GM23248 (cell line): ENCODE results near the gene RPL13A. TPM values are rescaled to one million over a fixed set of nuclear protein-coding genes. Genes with fewer than 3 reads are reported as not detected.

Experiments used
- DNase-seq: peaks from one replicate; pipeline ENCODE4 v3.0.0-alpha.2; 2015
- H2AFZ ChIP-seq: fragments of 200-600 bp; sonication (generic); 2 replicates; pipeline ENCODE4 v1.6.1; 2016; ENCODE audit warnings: antibody characterized with exemption
- H3F3A ChIP-seq: fragments of 200-600 bp; sonication (generic); 2 replicates; pipeline ENCODE4 v1.6.1; 2016; ENCODE audit warnings: mild to moderate bottlenecking, antibody characterized with exemption, mixed run types; ENCODE audit not compliant: insufficient read depth
- H3K27ac ChIP-seq: fragments of 200-600 bp; sonication (generic); 2 replicates; pipeline ENCODE4 v1.5.1; 2016; ENCODE audit warnings: mild to moderate bottlenecking
- H3K27me3 ChIP-seq: fragments of 200-600 bp; sonication (generic); replicated peaks from 2 replicates; pipeline ENCODE4 v1.6.1; 2016; ENCODE audit warnings: mild to moderate bottlenecking; ENCODE audit not compliant: insufficient read depth
- H3K36me3 ChIP-seq: fragments of 200-600 bp; sonication (generic); 2 replicates; pipeline ENCODE4 v1.6.1; 2016; ENCODE audit warnings: low read depth, mild to moderate bottlenecking
- H3K4me1 ChIP-seq: fragments of 200-600 bp; sonication (generic); 2 replicates; pipeline ENCODE4 v1.6.1; 2016; ENCODE audit warnings: mild to moderate bottlenecking; ENCODE audit not compliant: insufficient read depth
- H3K4me2 ChIP-seq: fragments of 200-600 bp; sonication (generic); one replicate; pipeline ENCODE4 v1.6.1; 2016; ENCODE audit warnings: mild to moderate bottlenecking; ENCODE audit not compliant: unreplicated experiment
- H3K4me3 ChIP-seq: fragments of 200-600 bp; sonication (generic); 2 replicates; pipeline ENCODE4 v1.5.1; 2016; ENCODE audit warnings: mild to moderate bottlenecking
- H3K79me2 ChIP-seq: fragments of 200-600 bp; sonication (generic); 2 replicates; pipeline ENCODE4 v1.6.1; 2016; ENCODE audit warnings: mild to moderate bottlenecking; ENCODE audit not compliant: insufficient read depth
- H3K9ac ChIP-seq: fragments of 200-600 bp; sonication (generic); 2 replicates; pipeline ENCODE4 v1.6.1; 2016; ENCODE audit warnings: mild to moderate bottlenecking
- H3K9me2 ChIP-seq: fragments of 200-600 bp; sonication (generic); 2 replicates; pipeline ENCODE4 v1.6.1; 2016; ENCODE audit warnings: mixed run types, mild to moderate bottlenecking, moderate library complexity; ENCODE audit not compliant: insufficient read depth
- H3K9me3 ChIP-seq: fragments of 200-600 bp; sonication (generic); one replicate; pipeline ENCODE4 v1.6.1; 2017; ENCODE audit warnings: low read depth
- H4K20me1 ChIP-seq: fragments of 200-600 bp; sonication (generic); 2 replicates; pipeline ENCODE4 v1.6.0; 2016; ENCODE audit not compliant: insufficient read depth
- EZH2 ChIP-seq: fragments of 200-600 bp; sonication (generic); IDR thresholded peaks from 2 replicates; pipeline ENCODE4 v1.6.1; 2018; ENCODE audit warnings: antibody characterized with exemption, mild to moderate bottlenecking; ENCODE audit not compliant: insufficient read depth, poor library complexity, severe bottlenecking
- EZH2phosphoT487 ChIP-seq: fragments of 200-600 bp; sonication (generic); IDR thresholded peaks from 2 replicates; pipeline ENCODE4 v1.6.1; 2018; ENCODE audit warnings: antibody characterized with exemption, moderate library complexity, mild to moderate bottlenecking, low read depth; ENCODE audit not compliant: insufficient read depth
- WGBS, 2 experiments: methylation state at CpG; one replicate each; pipeline ENCODE4 v1.1.6; 2015 to 2017; ENCODE audit warnings: low lambda C conversion rate in 2 of 2, low coverage in 1 of 2; ENCODE audit errors: missing lambda C conversion rate in 2 of 2; 5-methylcytosine and 5-hydroxymethylcytosine counted together
- in situ Hi-C: fragments of 300-500 bp; cut with MboI; formaldehyde crosslinking; loops from 2 replicates; pipeline ENCODE4 v1.15.0; 2020
- polyA plus RNA-seq: library from polyadenylated mRNA; unstranded; fragments of >200 nt; fragmentation: Nextera tagmentation; extraction: Ambion mirVana; gene quantifications from 2 replicates; pipeline ENCODE4 v1.2.1, GENCODE V29; 2016
- total RNA-seq: library from RNA; depleted of rRNA; stranded (reverse); fragments of >200 nt; shearing (Covaris generic); gene quantifications from 2 replicates; pipeline ENCODE4 v1.2.3, GENCODE V29; 2014

RPL13A gene
- total and polyA plus RNA-seq, 2 experiments from 2014 or later, result 893 to 2,272 TPM

GRCh38 chr19:49475191-49475917, 12.1 kb upstream of the RPL13A start:
- Histone ChIP-seq H4K20me1 (no peaks in the 10 kb centered on the region), H3K9me3 (no peaks in the 10 kb centered on the region), H3K36me3 (no peaks in the 10 kb centered on the region), H3K4me3 (peak overlapping the region; percentile 99; the same call in 1 of the 2 replicates), H3K4me2 (peak overlapping the region; percentile 95), H3K27me3 (no peaks in the 10 kb centered on the region), H2AFZ (peak overlapping the region; percentile 96; the same call in 1 of the 2 replicates), H3K79me2 (no peaks in the 10 kb centered on the region), H3K4me1 (peaks cover 4% of the 10 kb centered on the region), H3K9me2 (no peaks in the 10 kb centered on the region), H3F3A (no peaks in the 10 kb centered on the region), H3K9ac (no peak overlapping the region; the same call in 1 of the 2 replicates), H3K27ac (no peak overlapping the region)
- WGBS, 2 experiments, result 38 to 49% methylated on average over 8 to 15 of the region's 15 CpGs
- TF ChIP-seq EZH2 (no peak), EZH2phosphoT487 (no peak)
- DNase-seq, result peak; percentile 46
- in situ Hi-C loops, result no loop called here

GRCh38 chr19:49475995-49476880, 11.2 kb upstream of the RPL13A start:
- Histone ChIP-seq H3K4me1 (peaks cover 4% of the 10 kb centered on the region), H3K9ac (no peak overlapping the region), H3K4me3 (no peak overlapping the region), H3K9me3 (no peaks in the 10 kb centered on the region), H3K4me2 (no peak overlapping the region), H3F3A (no peaks in the 10 kb centered on the region), H2AFZ (no peak overlapping the region), H3K9me2 (no peaks in the 10 kb centered on the region), H3K27ac (no peak overlapping the region), H3K36me3 (no peaks in the 10 kb centered on the region), H3K79me2 (no peaks in the 10 kb centered on the region), H4K20me1 (no peaks in the 10 kb centered on the region), H3K27me3 (no peaks in the 10 kb centered on the region)
- in situ Hi-C loops, result no loop called here
- TF ChIP-seq EZH2 (no peak), EZH2phosphoT487 (no peak)
- DNase-seq, result peak; percentile 64
- 49 to 50% methylated on average over 25 to 27 of the region's 27 CpGs for WGBS, 2 experiments

GRCh38 chr19:49479975-49480628, 7.3 kb upstream of the RPL13A start:
- in situ Hi-C loops, result no loop called here
- H3K27me3 ChIP-seq, result no peaks in the 10 kb centered on the region
- H3K9me3 ChIP-seq, result no peaks in the 10 kb centered on the region
- H3K27ac ChIP-seq, result no peak overlapping the region
- H3K9ac ChIP-seq, result no peak overlapping the region
- TF ChIP-seq EZH2 (no peak), EZH2phosphoT487 (no peak)
- no peak overlapping the region for H3K4me2 ChIP-seq
- DNase-seq, result no peak
- H3K79me2 ChIP-seq, result no peaks in the 10 kb centered on the region
- no peaks in the 10 kb centered on the region for H3K36me3 ChIP-seq
- no peaks in the 10 kb centered on the region for H3F3A ChIP-seq
- no peaks in the 10 kb centered on the region for H4K20me1 ChIP-seq
- H3K9me2 ChIP-seq, result no peaks in the 10 kb centered on the region
- H3K4me1 ChIP-seq, result no peaks in the 10 kb centered on the region
- H2AFZ ChIP-seq, result no peak overlapping the region
- WGBS, 2 experiments, result 93 to 98% methylated on average over 8 to 14 of the region's 14 CpGs
- no peak overlapping the region for H3K4me3 ChIP-seq

DNA sequence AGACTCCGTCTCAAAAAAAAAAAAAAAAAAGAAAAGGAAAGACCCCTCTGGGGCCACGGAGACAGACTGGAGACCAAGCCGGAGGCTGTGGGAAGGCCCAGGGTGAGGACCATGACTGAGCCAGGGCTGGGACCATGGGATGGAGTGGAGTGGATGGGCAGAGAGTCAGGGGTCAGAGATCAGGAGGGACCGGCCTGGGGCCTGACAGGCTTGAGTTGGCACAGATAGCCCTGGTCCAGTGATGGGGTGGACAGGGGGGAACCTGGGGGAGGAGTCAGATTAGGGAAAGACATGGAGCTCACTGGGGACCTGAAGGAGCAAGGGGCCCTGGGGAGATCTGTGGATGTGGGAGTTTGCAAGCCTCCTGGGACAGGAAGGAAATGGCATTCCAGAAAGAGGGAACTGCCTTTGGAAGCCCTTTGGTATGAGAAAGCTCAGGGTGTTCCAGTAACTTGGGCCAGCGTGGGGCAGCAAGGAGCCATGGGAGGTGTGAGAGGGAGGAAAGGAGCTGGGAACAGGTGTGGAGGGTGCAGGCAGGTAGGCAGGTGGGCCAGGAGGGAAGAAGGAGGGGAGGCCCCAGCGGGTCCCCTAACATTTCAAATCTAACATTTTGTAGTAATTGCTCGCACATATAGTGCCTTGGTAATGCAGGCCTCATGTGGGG, 6.3 kb upstream of the RPL13A start:
- no peaks in the 10 kb centered on the region for H3K9me3 ChIP-seq
- 84 to 91% methylated on average over 5 to 7 of the region's 7 CpGs for WGBS, 2 experiments
- no peak overlapping the region for H3K9ac ChIP-seq
- H3K27ac ChIP-seq, result no peak overlapping the region
- no peaks in the 10 kb centered on the region for H3K36me3 ChIP-seq
- DNase-seq, result no peak
- H4K20me1 ChIP-seq, result no peaks in the 10 kb centered on the region
- H3K27me3 ChIP-seq, result no peaks in the 10 kb centered on the region
- H3K4me3 ChIP-seq, result no peak overlapping the region
- H3K9me2 ChIP-seq, result no peaks in the 10 kb centered on the region
- no peak overlapping the region for H3K4me2 ChIP-seq
- no peak overlapping the region for H2AFZ ChIP-seq
- no peaks in the 10 kb centered on the region for H3F3A ChIP-seq
- no peaks in the 10 kb centered on the region for H3K4me1 ChIP-seq
- in situ Hi-C loops, result no loop called here
- TF ChIP-seq EZH2phosphoT487 (no peak), EZH2 (no peak)
- H3K79me2 ChIP-seq, result no peaks in the 10 kb centered on the region
